HG03039 (cell line): ENCODE data around the gene KIF3A.

Experiments
- ATAC-seq: cut with Tn5 transposase; IDR thresholded peaks from one replicate; pipeline ENCODE4 v1.9.1; 2021; ENCODE audit warnings: mild to moderate bottlenecking, moderate library complexity; ENCODE audit not compliant: unreplicated experiment

Gene KIF3A

DNA sequence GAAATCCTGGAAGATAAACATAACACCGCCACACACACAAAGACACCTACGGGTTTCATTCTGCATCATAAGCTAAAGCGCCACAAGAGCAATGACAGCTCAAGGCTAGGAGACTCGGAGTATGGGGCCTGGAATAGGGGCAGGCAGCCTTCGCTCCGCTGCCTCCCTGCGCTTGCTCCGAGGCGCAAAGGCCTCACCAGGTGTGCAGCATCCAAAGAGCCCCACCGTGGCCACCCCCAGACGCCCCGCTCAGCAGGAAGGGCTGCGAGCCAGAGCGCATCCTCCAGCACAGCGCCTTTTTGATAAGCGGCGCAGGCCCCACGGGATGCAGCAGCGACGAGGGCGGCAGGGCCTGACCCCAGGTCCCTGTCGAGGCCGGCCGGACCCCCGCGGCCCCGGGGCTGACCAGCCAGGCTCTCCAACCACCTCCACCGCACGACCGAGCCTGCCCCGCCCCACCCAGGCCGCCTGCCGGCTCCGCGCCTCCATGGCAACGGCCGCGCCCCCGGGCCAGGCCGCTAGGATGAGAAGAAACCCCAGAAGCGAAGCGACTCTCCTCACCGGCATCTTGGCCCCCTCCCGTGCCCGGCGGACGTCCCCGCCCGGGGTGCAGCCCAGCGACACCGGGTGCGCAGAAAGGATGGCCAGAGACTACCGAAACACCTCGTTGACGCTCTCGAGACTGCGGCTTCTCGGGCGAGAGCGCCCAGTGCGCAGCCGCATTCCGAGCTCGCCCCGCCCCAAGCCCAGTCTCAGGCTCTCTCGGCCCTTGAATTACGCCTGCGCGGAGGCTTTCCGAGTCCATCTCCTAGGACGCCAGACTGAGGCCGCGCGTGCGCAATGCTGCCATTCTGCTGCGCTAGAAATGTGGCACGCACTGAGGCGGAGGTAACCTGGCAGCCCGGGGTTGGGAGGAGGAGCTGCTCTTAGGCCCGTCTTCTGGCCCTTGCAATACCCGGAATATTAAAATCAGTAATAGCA, at the start of gene KIF3A:
TSS of gene KIF3A (minus strand) at position 694 of the 981 bp plus-strand sequence. CDS start at position 567, 127 bp downstream.
- ATAC-seq: peak; percentile 82

DNA sequence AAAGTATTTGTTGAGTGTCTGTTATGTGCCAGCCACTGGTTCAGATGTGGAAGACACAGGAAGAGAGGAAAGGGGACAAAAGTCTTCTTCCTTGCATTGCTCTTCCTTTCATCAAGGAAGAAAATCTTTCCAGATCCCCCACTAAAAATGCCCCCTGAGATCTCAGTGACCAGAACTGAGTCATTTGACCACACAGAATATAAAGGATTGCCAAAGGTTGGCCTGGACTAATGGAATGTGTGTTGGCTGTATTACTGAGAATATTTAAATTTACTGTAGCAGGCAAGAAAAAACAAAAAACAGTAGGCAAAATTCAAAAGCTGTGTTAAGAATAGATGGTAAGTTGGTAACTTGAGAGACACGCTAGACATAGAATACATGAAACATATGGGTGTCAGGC, 49.7 kb upstream of the KIF3A start:
- ATAC-seq: no peak

DNA sequence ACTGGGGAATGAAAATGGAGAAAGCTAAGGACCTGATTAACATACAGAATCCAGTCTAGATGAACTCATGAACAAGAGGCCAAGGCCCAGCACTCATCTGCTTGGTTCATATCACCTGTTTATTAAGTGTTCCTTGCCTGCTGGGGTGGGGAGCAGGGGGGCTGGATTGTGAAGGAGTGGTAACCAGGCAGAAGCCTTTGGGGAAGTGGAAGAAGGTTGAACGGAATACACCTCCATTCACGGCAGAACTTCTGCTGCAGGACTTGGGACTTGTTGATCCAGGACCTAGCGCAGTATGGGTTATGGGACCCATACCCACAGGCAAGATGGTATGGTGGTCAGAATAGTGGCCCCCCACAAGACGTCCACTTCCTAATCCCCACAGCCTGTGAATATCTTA, 48.5 kb upstream of the KIF3A start:
- no peak for ATAC-seq

DNA sequence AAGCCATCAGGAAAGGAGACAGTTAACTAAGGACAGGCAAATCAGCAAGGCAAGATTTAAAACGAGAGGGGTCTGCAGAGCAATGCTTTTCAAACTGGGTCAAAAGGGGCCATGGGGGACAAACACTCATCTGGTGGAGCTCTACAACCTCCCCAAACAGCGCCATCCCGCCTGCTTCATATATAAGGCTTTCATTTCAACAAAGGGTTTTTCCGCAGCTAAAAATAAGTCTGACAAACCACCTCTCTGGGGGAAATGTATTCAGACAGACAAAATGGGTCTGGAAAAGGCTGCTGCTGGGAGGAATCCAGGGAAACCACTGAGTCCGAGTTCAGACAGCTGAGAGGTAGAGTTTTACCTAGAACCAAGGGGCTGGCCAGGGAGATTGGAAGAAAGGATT, 48.0 kb upstream of the KIF3A start:
- ATAC-seq: no peak

DNA sequence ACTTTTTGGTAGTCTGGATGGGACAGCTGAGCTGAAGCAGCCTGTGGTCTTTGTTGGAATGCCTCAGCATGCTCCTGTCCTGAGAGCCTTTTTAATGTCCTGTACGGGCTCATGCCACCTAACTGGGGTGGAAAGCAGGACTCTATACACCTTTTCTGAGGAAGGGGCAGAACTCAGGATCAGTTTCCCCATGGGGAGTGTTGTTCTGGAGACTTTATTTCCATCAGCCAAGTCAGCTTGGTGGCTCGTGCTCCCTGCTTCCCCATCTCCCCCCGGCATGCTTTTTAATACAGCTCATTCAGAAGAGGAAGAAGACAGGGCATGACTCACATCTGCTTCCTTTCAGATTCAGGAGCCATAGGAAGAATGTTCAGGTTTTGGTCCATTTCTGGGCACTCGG, 44.8 kb upstream of the KIF3A start:
- ATAC-seq: no peak

DNA sequence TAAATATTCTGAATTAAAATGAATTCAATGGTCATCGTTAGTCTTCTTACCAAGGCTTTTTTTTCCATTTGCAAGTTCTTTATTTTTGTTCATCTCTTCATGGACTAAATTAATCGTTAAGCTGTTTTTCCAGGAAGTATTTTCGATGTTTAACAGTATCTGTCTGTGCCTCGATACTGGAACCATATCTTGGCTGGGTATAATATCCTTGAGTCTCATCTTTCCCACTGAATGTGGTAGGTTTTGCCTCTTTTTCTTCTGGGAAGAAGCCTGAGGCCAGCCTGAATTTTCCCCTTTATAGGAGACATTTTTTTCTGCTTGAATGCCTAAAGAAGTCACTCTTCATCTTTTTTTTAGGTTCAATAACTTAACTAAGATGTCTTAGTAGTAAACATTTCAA, 43.7 kb upstream of the KIF3A start:
- no peak for ATAC-seq

DNA sequence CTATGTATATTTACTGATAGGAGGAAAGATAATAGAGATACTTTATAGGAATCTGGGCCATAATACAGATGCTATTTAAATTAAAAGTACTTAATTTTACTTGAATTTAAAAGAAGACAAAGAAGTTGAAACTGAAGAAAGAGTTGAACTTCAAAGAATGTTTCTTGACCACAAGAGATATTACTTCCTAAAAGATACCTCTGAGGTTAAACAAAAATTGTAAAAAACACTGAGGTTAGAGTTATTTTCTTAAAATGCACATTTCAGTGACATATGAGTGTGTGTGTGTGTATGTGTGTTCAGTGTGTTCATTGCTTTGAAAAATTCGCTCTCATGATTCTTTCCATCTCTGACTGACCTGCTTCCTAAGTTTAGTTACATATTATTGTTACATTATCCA, 43.2 kb upstream of the KIF3A start:
- ATAC-seq: no peak

DNA sequence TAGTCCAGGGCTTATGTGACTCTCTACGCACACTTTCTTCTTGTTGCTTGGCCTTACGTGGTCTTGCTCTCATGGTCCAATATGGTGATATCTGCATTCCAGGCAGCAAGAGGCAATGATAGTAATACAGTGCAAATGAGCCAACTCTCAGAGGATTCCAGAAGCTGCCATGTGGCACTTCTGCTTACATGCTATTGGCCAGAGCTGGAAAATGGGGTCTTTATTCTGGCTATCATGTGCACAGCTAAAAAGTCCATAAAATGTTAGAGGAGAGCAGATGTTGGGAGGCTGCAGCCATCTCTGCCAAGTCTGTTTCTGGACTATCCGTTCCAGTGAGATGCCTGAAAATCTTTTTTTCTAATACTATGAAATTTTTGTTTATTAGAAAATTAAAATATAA, 42.6 kb upstream of the KIF3A start:
- ATAC-seq: no peak

DNA sequence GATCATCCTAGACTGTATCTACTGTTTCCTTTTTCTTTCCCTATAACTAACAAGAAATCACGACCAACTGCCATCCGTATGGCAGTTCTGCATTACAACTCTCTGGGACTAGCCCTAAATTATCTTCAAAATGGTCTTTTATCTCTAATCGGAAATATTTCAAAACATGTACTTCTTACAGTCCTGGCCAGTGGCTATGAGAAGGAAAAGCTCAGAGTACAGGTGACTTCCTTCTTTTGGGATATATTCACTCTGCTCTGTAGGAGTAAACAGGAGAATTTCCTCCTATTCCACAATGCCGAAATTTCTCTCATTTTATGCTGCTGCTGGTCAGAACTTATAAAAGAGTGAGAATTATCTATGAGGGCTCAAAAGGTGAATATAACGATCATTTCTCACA, 41.5 kb upstream of the KIF3A start:
- ATAC-seq: no peak

DNA sequence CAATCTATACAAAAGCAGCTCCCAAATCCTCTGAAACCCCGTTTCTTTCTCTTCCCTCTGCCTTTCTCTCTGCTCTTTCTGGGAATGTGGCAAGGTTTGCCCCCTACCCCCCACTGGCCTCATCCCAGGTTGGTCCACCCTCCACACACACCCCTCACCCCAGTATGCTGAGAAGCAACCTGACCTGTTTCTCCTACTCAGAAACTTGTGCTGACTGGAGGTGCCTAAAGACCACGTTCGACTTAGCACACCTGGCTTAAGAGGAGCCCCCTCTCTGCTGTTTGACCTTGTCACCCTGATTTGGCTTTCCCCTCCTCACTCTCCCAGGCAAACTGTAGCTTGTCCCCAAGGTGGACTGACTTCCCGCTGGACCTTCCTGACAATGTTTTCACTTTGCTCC, 40.8 kb upstream of the KIF3A start:
- ATAC-seq: no peak

DNA sequence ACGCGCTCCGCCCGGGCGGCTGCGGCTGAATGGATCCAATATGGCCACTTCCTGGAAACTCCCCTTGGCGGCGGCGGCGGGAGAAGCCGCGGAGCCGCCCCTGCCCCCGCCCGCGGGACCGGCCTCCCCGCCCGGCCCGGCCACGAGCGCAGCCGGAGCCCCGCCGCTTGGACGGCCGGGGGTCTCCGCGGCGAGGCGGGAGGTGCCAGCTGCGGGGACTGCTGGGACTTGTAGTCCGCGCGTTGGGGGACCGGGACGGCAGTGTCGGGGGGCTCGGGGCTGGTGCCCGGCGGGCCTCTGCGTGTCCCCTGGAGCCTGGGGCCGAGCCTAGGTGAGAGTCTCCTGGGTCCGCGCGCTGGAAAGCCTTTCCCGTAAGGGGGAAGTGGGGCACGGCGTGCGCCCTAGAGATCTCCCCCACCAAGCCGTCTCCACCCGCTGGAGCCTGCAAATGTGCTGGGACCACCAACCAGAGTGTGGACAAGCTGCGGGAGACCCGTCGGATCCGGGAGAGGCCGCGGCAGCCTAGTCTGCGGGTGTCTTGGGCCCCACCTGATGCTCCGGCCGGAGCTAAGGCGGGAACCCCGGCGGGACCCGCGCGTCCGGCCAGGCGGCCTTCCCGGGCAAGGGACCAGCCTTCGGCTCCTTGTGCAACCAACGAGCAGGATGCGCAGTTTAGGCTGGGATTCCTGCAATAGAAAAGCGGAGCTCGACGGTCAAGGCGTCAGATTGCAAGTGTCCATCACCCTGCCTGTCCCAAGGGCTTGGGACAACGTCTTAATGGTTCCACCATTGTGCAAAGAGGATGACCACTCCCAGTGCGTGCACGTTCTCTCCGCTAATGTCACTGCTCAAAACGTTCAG, 40.1 kb upstream of the KIF3A start, which contains the start of gene SEPTIN8:
TSS of gene SEPTIN8 (minus strand) at position 31 of the 861 bp plus-strand sequence. CDS start 102 bp downstream, outside the sequence.
- peak; percentile 53 for ATAC-seq

DNA sequence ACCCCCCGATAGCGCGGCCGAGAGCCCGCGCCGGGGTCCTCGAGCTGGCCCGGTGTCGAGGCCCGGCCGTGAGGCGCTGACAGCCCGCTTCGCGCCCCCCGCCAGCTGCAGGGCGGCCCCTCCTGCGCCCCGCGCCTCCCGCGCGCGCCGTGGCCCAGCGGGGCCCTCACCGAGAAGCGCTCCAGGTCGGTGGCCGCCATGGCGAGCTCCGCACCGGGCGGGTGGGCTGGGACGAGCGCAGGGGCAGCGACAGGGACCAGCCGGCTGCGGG, 39.5 kb upstream of the KIF3A start:
- ATAC-seq: no peak

DNA sequence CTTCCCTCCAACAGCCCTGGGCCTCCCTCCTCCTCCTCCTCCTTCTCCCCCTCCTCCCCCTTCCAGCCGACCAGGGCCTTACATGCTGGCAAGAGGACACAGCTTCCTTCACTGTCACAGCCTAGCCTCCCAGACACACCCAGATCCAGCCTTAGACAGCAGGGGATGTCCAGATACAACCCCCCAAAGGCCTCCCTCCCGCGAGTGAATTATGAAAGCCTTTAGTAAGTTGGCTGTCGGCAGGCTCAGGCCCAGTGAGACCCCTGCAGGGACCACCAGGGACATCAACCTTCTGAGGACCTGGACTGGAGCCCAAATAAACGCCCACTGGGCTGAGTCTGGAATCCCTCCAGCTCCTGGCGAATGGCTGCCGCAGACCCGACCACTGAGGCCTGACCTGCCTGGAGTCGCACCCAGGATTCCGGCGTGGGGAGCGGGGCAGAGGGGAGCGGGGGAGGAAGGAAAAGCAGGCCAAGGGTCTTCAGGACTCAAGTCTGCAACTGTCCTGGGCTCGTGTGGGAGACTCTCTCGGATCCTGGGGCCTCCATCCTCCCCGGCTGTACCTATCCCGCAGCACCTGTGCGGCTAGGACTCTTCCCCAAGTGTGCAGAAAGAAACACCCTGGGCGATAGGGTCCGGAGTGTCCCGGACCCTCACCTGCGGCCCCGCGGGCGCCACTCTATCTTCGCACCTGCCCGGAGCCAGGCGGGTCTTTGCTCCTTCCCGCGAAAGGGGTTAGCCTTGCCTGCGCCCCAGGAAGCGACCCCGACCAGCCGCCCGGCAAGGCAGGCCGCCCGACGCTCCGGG, 39.0 kb upstream of the KIF3A start:
- peak; percentile 8 for ATAC-seq

DNA sequence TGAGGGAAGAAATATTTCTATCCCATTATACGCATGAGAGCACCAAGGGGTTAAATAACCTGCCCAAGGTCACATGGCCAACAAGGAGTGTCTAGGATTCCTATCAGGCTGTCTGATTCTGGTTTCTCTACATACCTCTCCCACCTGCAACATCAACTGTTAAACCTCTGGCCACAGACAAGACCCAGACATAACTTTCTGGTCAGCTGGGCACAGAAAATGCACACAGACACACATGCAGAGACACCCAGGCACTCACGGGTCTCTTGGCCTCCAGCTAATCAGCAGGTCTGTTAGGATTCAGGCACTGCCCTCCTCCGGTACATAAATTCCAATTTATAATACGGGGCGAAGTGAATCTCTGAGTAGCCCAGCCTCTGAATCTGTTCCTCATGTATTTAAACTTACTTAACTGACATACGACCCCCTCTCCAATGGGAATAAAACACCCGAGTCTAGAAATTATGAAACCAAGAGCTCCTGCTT, 38.2 kb upstream of the KIF3A start:
- no peak for ATAC-seq

DNA sequence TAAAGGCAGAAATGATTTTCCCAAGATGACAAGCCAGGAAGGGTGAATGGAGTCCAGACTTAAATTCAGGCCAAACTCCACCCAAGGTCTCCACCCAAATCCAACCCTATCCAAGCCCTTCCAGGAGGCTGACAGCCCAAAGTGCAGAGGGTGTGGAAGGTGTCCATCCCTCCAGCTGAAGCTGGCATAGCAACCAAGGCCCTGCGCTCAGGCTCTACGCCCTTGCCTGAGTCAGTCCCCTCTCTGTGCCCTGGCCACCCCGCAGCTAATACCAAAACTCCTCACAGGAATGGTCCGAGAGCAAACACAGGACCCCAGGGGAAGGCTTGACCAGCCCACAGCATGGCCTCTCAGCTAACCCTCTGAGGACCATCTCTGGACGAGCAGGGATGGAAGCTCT, 37.5 kb upstream of the KIF3A start:
- ATAC-seq: no peak

DNA sequence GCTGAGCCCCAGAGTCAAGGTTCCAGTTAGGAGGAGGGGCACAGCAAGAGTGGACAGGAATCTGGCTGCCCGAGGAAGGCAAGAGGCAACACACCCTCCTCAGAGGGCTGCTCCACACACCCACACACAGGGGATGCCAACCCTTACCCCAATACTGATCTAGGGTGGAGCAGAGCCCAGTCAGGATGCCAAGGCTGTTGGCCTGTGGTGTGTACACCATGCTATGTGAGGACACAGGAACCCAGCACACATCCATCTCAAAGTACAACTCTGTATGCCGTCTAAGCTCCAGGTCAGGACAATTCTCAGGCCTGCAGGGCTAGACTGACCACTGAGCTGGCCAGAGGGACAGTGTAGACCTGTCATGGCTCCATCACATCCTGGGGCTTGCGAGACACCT, 37.1 kb upstream of the KIF3A start:
- no peak for ATAC-seq

DNA sequence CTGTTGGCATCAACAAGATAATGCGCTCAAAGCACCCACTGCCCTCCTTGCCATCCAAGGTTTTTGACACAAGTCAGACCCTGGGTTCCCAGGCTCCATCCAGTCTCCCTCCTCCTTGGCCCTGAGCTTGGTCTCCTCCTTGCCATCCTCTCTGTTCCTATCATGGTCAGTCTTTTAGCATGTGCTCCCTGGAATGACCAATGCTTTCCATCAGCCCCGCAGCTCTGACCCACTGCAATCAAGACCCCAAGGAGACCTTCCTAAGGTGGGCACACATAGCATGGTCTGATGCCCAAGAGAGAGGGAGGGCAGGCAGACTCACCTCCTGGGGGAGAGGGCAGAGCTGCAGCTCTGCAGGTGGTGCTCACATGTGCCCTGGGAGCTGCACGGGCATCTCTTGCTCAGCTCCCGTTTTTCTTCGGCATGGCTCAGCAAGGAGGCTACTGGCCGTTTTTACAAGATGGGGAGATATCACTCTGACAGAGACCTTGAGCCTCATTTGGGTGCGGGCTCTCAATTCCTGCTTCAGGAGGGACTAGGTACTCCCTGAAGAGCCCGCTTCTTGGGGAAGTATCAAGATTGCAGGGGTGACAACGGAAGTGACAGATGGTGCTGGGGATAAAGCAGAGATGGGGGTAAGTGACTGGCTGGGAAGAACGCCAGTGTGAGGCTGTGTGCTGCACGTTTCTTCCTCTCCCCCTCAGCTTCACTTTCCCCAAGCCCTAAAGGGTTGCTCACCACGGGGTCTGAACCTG, 36.4 kb upstream of the KIF3A start:
- ATAC-seq: no peak

DNA sequence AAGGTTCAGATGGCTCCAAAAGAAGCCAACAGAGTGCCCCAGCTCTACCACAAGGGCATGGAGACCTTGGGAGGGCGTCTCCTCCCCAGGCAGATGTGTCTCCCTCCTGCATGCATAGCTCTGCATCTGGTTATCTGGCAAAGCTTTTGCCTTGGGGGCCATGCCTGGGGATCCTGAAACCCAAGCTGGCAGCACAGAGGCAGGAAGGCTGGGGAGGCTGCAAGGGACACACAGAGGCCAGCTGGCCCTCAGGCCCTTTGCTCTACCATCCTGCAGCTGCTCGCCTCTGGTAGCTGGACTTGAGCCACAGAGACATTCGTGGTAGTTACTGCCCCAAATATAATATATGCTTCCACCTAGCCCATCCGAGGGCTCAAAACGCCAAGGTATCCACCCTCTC, 35.8 kb upstream of the KIF3A start:
- ATAC-seq: no peak

DNA sequence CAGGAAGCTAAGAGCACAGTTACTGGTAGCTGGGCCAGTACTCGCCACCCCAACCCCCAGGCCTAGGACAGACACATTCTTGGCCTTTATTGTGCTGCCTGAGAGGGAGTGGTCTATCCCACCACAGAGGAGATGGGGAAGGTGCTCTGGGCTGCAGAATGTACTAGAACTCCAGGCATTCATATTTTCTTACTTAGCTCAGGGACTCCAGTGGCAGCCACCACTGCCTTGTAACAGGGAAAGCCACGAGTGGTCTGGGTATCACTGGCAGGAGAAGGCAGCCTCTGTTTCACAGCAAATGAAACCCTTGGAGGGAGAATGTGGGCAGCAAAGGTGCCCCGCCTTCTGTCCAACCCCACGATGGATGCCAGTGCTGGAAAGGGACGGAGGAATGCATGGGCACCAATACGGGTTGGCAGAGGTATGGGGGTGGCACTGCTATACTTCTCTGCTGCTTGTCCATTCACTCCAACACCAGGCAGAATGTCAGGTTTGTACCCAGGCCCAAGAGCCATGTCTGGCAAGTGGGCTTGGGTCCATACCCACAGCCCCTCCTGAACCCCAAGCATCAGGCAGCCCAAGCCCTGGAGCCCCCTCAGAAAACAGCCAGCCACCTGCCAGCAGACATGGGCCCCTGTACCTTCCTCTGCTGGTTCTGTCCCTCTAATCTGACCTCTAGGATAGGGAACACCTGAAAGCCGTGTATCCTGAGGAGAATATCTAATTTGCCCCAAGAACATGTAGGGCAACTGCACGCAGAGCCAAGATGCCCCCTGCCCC, 35.1 kb upstream of the KIF3A start:
- ATAC-seq: no peak
